Nephron progenitor cell (in vitro differentiated cells): Measurements from ENCODE around the gene SPEM3.

Experiments used
- DNase-seq: peaks from one replicate; pipeline ENCODE4 v3.0.0; 2021
- H3K27ac Mint-ChIP-seq: 2 replicates; pipeline ENCODE4 v1.8.0; 2021; ENCODE audit warnings: mild to moderate bottlenecking, moderate library complexity, mixed read lengths
- H3K27me3 Mint-ChIP-seq: 2 replicates; pipeline ENCODE4 v1.8.0; 2021; ENCODE audit warnings: mild to moderate bottlenecking, low read depth, mixed read lengths; ENCODE audit not compliant: poor library complexity
- H3K36me3 Mint-ChIP-seq: 2 replicates; pipeline ENCODE4 v1.8.0; 2021; ENCODE audit warnings: low read depth, mixed read lengths
- H3K4me1 Mint-ChIP-seq: 2 replicates; pipeline ENCODE4 v1.8.0; 2021; ENCODE audit warnings: mixed read lengths
- H3K4me3 Mint-ChIP-seq: 2 replicates; pipeline ENCODE4 v1.8.0; 2021; ENCODE audit warnings: mild to moderate bottlenecking, moderate library complexity, mixed read lengths
- H3K9me3 Mint-ChIP-seq: 2 replicates; pipeline ENCODE4 v1.8.0; 2021; ENCODE audit warnings: mild to moderate bottlenecking, moderate library complexity, mixed read lengths
- CTCF ChIP-seq: fragments of 200-600 bp; sonication (generic); IDR thresholded peaks from 2 replicates; pipeline ENCODE4 v1.5.0; 2021; ENCODE audit warnings: antibody characterized with exemption

Gene SPEM3

GRCh38 chr17:7463372-7463846 is 34.8 kb downstream of the SPEM3 start:
- H3K36me3 Mint-ChIP-seq = peaks cover 22% of the 10 kb centered on the region
- H3K4me3 Mint-ChIP-seq = no peak overlapping the region
- no peaks in the 10 kb centered on the region for H3K9me3 Mint-ChIP-seq
- no peak for DNase-seq
- H3K27ac Mint-ChIP-seq = no peak overlapping the region
- no peak for TF ChIP-seq CTCF
- peaks cover 36% of the 10 kb centered on the region for H3K4me1 Mint-ChIP-seq
- no peaks in the 10 kb centered on the region for H3K27me3 Mint-ChIP-seq

- Mint-ChIP-seq H3K27me3 (peaks cover 2% of the 10 kb centered on the region), H3K36me3 (peaks cover 22% of the 10 kb centered on the region), H3K4me3 (no peak overlapping the region), H3K27ac (peak overlapping the region; percentile 83), H3K9me3 (no peaks in the 10 kb centered on the region), H3K4me1 (peaks cover 43% of the 10 kb centered on the region)
- no peak for TF ChIP-seq CTCF
- no peak for DNase-seq
These were observed 35.4 kb downstream of the SPEM3 start for GRCh38 chr17:7464081-7464480.

GRCh38 chr17:7465597-7466275 is 37.1 kb downstream of the SPEM3 start:
- no peak for TF ChIP-seq CTCF
- H3K9me3 Mint-ChIP-seq = no peaks in the 10 kb centered on the region
- H3K4me1 Mint-ChIP-seq = peaks cover 44% of the 10 kb centered on the region
- no peak overlapping the region for H3K4me3 Mint-ChIP-seq
- peak overlapping the region; percentile 15 for H3K27ac Mint-ChIP-seq
- peaks cover 22% of the 10 kb centered on the region for H3K36me3 Mint-ChIP-seq
- H3K27me3 Mint-ChIP-seq = peaks cover 2% of the 10 kb centered on the region
- DNase-seq = no peak

GRCh38 chr17:7466318-7466638 is 37.6 kb downstream of the SPEM3 start:
- H3K27me3 Mint-ChIP-seq = peaks cover 2% of the 10 kb centered on the region
- no peak overlapping the region for H3K4me3 Mint-ChIP-seq
- peaks cover 18% of the 10 kb centered on the region for H3K36me3 Mint-ChIP-seq
- H3K9me3 Mint-ChIP-seq = no peaks in the 10 kb centered on the region
- peak overlapping the region; percentile 29 for H3K27ac Mint-ChIP-seq
- DNase-seq = no peak
- no peak for TF ChIP-seq CTCF
- H3K4me1 Mint-ChIP-seq = peaks cover 40% of the 10 kb centered on the region

- Mint-ChIP-seq H3K9me3 (no peaks in the 10 kb centered on the region), H3K27me3 (peaks cover 2% of the 10 kb centered on the region), H3K27ac (peak overlapping the region; percentile 71), H3K36me3 (peaks cover 15% of the 10 kb centered on the region), H3K4me1 (peaks cover 42% of the 10 kb centered on the region), H3K4me3 (no peak overlapping the region)
- no peak for DNase-seq
- TF ChIP-seq CTCF = no peak
These were observed 38.1 kb downstream of the SPEM3 start for GRCh38 chr17:7466639-7467341.
